OCI-LY7 (cell line): ENCODE data around the gene NAV3. TPM values are rescaled to one million over a fixed set of nuclear protein-coding genes. Genes with fewer than 3 reads are reported as not detected.

Experiments
- BruUV-seq: library from RNA; stranded (reverse); fragments of 400-500 nt; replicated peaks from 2 replicates; lab custom pipeline; 2021; lab: Mats Ljungman, UMichigan
- CTCF ChIA-PET: fragments of 300-600 bp; sonication (Branson Sonifier 250); formaldehyde crosslinking; loops from one replicate; lab custom pipeline; 2022; ENCODE audit warnings: antibody characterized with exemption; ENCODE audit not compliant: unreplicated experiment; lab: Charles Lee
- POLR2A ChIA-PET: fragments of 300-600 bp; sonication (Branson Sonifier 250); formaldehyde crosslinking; loops from one replicate; lab custom pipeline; 2022; ENCODE audit warnings: antibody characterized with exemption; lab: Charles Lee
- DNase-seq: peaks from one replicate; pipeline ENCODE4 v3.0.0-alpha.2; 2015; ENCODE audit warnings: low spot score
- H2AFZ ChIP-seq: fragments of 200-600 bp; sonication (generic), shearing (Covaris generic); 2 replicates; pipeline ENCODE4 v1.6.1; 2014; ENCODE audit warnings: mild to moderate bottlenecking, antibody characterized with exemption, low read length, moderate library complexity
- H3K27ac ChIP-seq: fragments of 200-600 bp; sonication (generic); 2 replicates; pipeline ENCODE4 v1.5.1; 2014; ENCODE audit warnings: mixed run types, low read depth, mild to moderate bottlenecking, moderate library complexity, low read length, inconsistent platforms; ENCODE audit not compliant: poor library complexity, severe bottlenecking
- H3K36me3 ChIP-seq: fragments of 200-600 bp; sonication (generic); 2 replicates; pipeline ENCODE4 v1.6.1; 2014; ENCODE audit warnings: mild to moderate bottlenecking, antibody characterized with exemption, low read length, moderate library complexity, mixed read lengths; ENCODE audit not compliant: insufficient read depth
- H3K4me1 ChIP-seq: fragments of 200-600 bp; sonication (generic); 2 replicates; pipeline ENCODE4 v1.5.1; 2014; ENCODE audit warnings: mild to moderate bottlenecking, low read length; ENCODE audit not compliant: insufficient read depth, poor library complexity, severe bottlenecking
- H3K4me2 ChIP-seq: fragments of 200-600 bp; sonication (generic); 2 replicates; pipeline ENCODE4 v1.6.1; 2014; ENCODE audit warnings: mild to moderate bottlenecking, low read length
- H3K4me3 ChIP-seq: fragments of 200-600 bp; sonication (generic); 2 replicates; pipeline ENCODE4 v1.5.1; 2014; ENCODE audit warnings: mild to moderate bottlenecking, low read depth, low read length; ENCODE audit not compliant: poor library complexity, severe bottlenecking
- H3K79me2 ChIP-seq: fragments of 200-600 bp; sonication (generic); 2 replicates; pipeline ENCODE4 v1.6.1; 2016; ENCODE audit warnings: low read depth, mild to moderate bottlenecking, low read length, moderate library complexity, mixed read lengths; ENCODE audit not compliant: insufficient read depth
- H3K9me2 ChIP-seq: fragments of 200-600 bp; sonication (generic); 2 replicates; pipeline ENCODE4 v1.6.1; 2016; ENCODE audit warnings: mild to moderate bottlenecking, low read length, mixed read lengths; ENCODE audit not compliant: insufficient read depth
- H3K9me3 ChIP-seq: fragments of 200-600 bp; sonication (generic); 2 replicates; pipeline ENCODE4 v1.6.1; 2014; ENCODE audit warnings: mild to moderate bottlenecking, mixed run types, low read length, mixed read lengths
- H4K20me1 ChIP-seq: fragments of 200-600 bp; sonication (generic); 2 replicates; pipeline ENCODE4 v1.6.1; 2014; ENCODE audit warnings: mild to moderate bottlenecking, antibody characterized with exemption, low read length, moderate library complexity, mixed read lengths; ENCODE audit not compliant: insufficient read depth
- CTCF ChIP-seq: fragments of 200-600 bp; sonication (generic); conservative IDR thresholded peaks from 2 replicates; pipeline ENCODE4 v1.5.1; 2014; ENCODE audit warnings: mild to moderate bottlenecking, antibody characterized with exemption, low read length, moderate library complexity, mixed read lengths
- EZH2phosphoT487 ChIP-seq: fragments of 200-600 bp; sonication (generic); IDR thresholded peaks from 2 replicates; pipeline ENCODE4 v1.6.1; 2018; ENCODE audit warnings: low read depth, borderline replicate concordance, mild to moderate bottlenecking, mixed run types, antibody characterized with exemption, low read length, moderate library complexity, mixed read lengths
- intact Hi-C: fragments of 100-400 bp; cut with micrococcal nuclease; formaldehyde crosslinking; loops from one replicate; pipeline ENCODE4 v1.10.0; 2022; ENCODE audit not compliant: unreplicated experiment
- total RNA-seq, 2 experiments: library from RNA; depleted of rRNA in 1 of 2; stranded (reverse); fragments of >200 nt in 1 of 2; shearing (Covaris generic) in 1 of 2; gene quantifications; 2 replicates each; pipeline ENCODE4 v1.2.3, GENCODE V29; 2014 to 2022

NAV3 gene
- total RNA-seq, 2 experiments from 2014 or later, result 0.68 to 1.6 TPM

- intact Hi-C loops, result no loop called here
- H3K9me3 ChIP-seq, result peaks cover 3% of the 10 kb centered on the region; the same call in 1 of the 2 replicates
- no peaks in the 10 kb centered on the region for H3K79me2 ChIP-seq
- no peaks in the 10 kb centered on the region for H3K9me2 ChIP-seq
- H3K4me1 ChIP-seq, result peaks cover 45% of the 10 kb centered on the region
- peak overlapping the region; percentile 83 for H2AFZ ChIP-seq
- DNase-seq, result peak; percentile 85
- peak overlapping the region; percentile 59 for H3K4me3 ChIP-seq
- no peaks in the 10 kb centered on the region; the same call in 1 of the 2 replicates for H3K36me3 ChIP-seq
- no peaks in the 10 kb centered on the region for H4K20me1 ChIP-seq
- TF ChIP-seq EZH2phosphoT487 (no peak), CTCF (no peak)
- ChIA-PET CTCF (no interaction called here), POLR2A (interaction anchor here (1.3 to 1.5 kb wide), 2 partner anchors 8 to 14 kb away, joined by 4 read pairs; no protein-coding TSS in a partner anchor)
- peak overlapping the region; percentile 95 for H3K27ac ChIP-seq
- no TSS peak for BruUV-seq
- H3K4me2 ChIP-seq, result peak overlapping the region; percentile 80
These were observed 17.2 kb downstream of the NAV3 start for GRCh38 chr12:77847680-77848431.

GRCh38 chr12:77850129-77850528 is 19.4 kb downstream of the NAV3 start:
- Histone ChIP-seq H3K27ac (no peak overlapping the region), H3K4me2 (no peak overlapping the region), H3K79me2 (no peaks in the 10 kb centered on the region), H3K4me1 (peaks cover 42% of the 10 kb centered on the region), H3K9me2 (no peaks in the 10 kb centered on the region), H3K9me3 (peaks cover 12% of the 10 kb centered on the region; the same call in 1 of the 2 replicates), H4K20me1 (no peaks in the 10 kb centered on the region), H3K36me3 (no peaks in the 10 kb centered on the region; the same call in 1 of the 2 replicates), H3K4me3 (no peak overlapping the region), H2AFZ (peak overlapping the region; percentile 47; the same call in 1 of the 2 replicates)
- TF ChIP-seq EZH2phosphoT487 (no peak), CTCF (no peak)
- ChIA-PET CTCF (no interaction called here), POLR2A (interaction anchor here (0.7 kb wide), 1 partner anchor 95 kb away, joined by 3 read pairs; no protein-coding TSS in a partner anchor)
- intact Hi-C loops, result no loop called here
- no peak for DNase-seq
- BruUV-seq, result no TSS peak
